Activated T-helper 1 cell treated with anti-CD3 and anti-CD28 coated beads, Interleukin-2, amount 50 U/mL, for 16 hours (primary cell): Measurements from ENCODE around the gene BRIP1.
"Not testable (repeated sequence)": the region's sequence is repeated elsewhere in the genome, so short reads cannot be mapped to it uniquely, and the experiment has no call there.

Source experiments
- DNase-seq, 2 donors: peaks; one replicate each; pipeline ENCODE4 v3.0.0-alpha.2; 2020; ENCODE audit warnings: low read depth in 1 of 2, low spot score in 1 of 2

The BRIP1 gene

GRCh38 chr17:61670691-61671090 is 192.6 kb downstream of the BRIP1 start:
- DNase-seq: no peak

- DNase-seq: no peak
Measured at GRCh38 chr17:61669522-61669921, 193.8 kb downstream of the BRIP1 start.

- no peak for DNase-seq
Measured at GRCh38 chr17:61668486-61668885, 194.8 kb downstream of the BRIP1 start.

GRCh38 chr17:61666406-61667088 is 196.8 kb downstream of the BRIP1 start:
- DNase-seq: not testable (repeated sequence)

- no peak for DNase-seq
Measured at GRCh38 chr17:61663310-61663709, 200.0 kb downstream of the BRIP1 start.

GRCh38 chr17:61662741-61663140 is 200.6 kb downstream of the BRIP1 start:
- no peak for DNase-seq

GRCh38 chr17:61662186-61662585 is 201.1 kb downstream of the BRIP1 start:
- no peak for DNase-seq

GRCh38 chr17:61660746-61661485 is 202.4 kb downstream of the BRIP1 start:
- DNase-seq: no peak

GRCh38 chr17:61659437-61659836 is 203.9 kb downstream of the BRIP1 start:
- no peak for DNase-seq

GRCh38 chr17:61658183-61658582 is 205.1 kb downstream of the BRIP1 start:
- no peak for DNase-seq

GRCh38 chr17:61657338-61657737 is 206.0 kb downstream of the BRIP1 start:
- no peak for DNase-seq

GRCh38 chr17:61656721-61657217 is 206.6 kb downstream of the BRIP1 start:
- no peak for DNase-seq

- no peak for DNase-seq
Measured at GRCh38 chr17:61650749-61651148, 212.6 kb downstream of the BRIP1 start.

- no peak for DNase-seq
Measured at GRCh38 chr17:61648587-61648986, 214.7 kb downstream of the BRIP1 start.

GRCh38 chr17:61647047-61647446 is 216.3 kb downstream of the BRIP1 start:
- DNase-seq: no peak

GRCh38 chr17:61646482-61646881 is 216.8 kb downstream of the BRIP1 start:
- DNase-seq: no peak

- DNase-seq: no peak
Measured at GRCh38 chr17:61645920-61646319, 217.4 kb downstream of the BRIP1 start.

GRCh38 chr17:61644800-61645774 is 218.2 kb downstream of the BRIP1 start:
- no peak for DNase-seq

GRCh38 chr17:61642768-61643167 is 220.6 kb downstream of the BRIP1 start:
- no peak for DNase-seq

- no peak for DNase-seq
Measured at GRCh38 chr17:61641715-61642114, 221.6 kb downstream of the BRIP1 start.

- DNase-seq: no peak
Measured at GRCh38 chr17:61641084-61641483, 222.2 kb downstream of the BRIP1 start.
